Measurements from ENCODE around the gene ARRDC5. TPM values are rescaled to one million over a fixed set of nuclear protein-coding genes. Genes with fewer than 3 reads are reported as not detected.
"Not testable (repeated sequence)": the region's sequence is repeated elsewhere in the genome, so short reads cannot be mapped to it uniquely, and the experiment has no call there.

ARRDC5 gene
- polyA plus RNA-seq, 1 of the 3 experiments (the other 2 are of a cell fraction) = not detected

- H3K4me1 ChIP-seq (ENCODE audit: control insufficient read depth in 1 of 2, insufficient read depth in 2 of 2, low read depth in 1 of 2, low read length in 1 of 2); DNase-seq; H3K9me3 ChIP-seq; H3K79me2 ChIP-seq (ENCODE audit: insufficient read depth); H3K4me3 ChIP-seq (ENCODE audit: low read depth in 2 of 2, low read length in 1 of 2); POLR2A ChIA-PET; H3K36me3 ChIP-seq (replicated peaks in 1 of 2; ENCODE audit: control insufficient read depth in 1 of 2, insufficient read depth in 2 of 2, low read length in 1 of 2); H4K20me1 ChIP-seq (ENCODE audit: insufficient read depth); H3K27me3 ChIP-seq (ENCODE audit: insufficient read depth); H2AFZ ChIP-seq (ENCODE audit: low read depth); H3K4me2 ChIP-seq; H3K9ac ChIP-seq; H3K27ac ChIP-seq (ENCODE audit: low read depth in 2 of 2, low read length in 1 of 2); H3F3A ChIP-seq (replicated peaks; ENCODE audit: insufficient read depth); H3K9me2 ChIP-seq: not testable (repeated sequence)
- WGBS (ENCODE audit: low lambda C conversion rate) = 89% methylated on average over 11 of the region's 11 CpGs
- CTCF ChIA-PET = interaction anchor here (1.0 to 1.5 kb wide), 2 partner anchors 41 to 138 kb away, joined by 3 read pairs; no protein-coding TSS in a partner anchor
Measured at GRCh38 chr19:4892962-4893361, 9.7 kb downstream of the ARRDC5 start.

- Histone ChIP-seq H3K79me2 (ENCODE audit: insufficient read depth) (no peaks in the 10 kb centered on the region), H3K4me1 (ENCODE audit: control insufficient read depth in 1 of 2, insufficient read depth in 2 of 2, low read depth in 1 of 2, low read length in 1 of 2) (no peaks in the 10 kb centered on the region), H3K4me3 (ENCODE audit: low read depth in 2 of 2, low read length in 1 of 2) (no peak overlapping the region), H3K9me3 (no peaks in the 10 kb centered on the region), H4K20me1 (ENCODE audit: insufficient read depth) (no peaks in the 10 kb centered on the region), H3K4me2 (no peak overlapping the region), H3K9me2 (no peaks in the 10 kb centered on the region), H3K36me3 (replicated peaks in 1 of 2; ENCODE audit: control insufficient read depth in 1 of 2, insufficient read depth in 2 of 2, low read length in 1 of 2) (no peaks in the 10 kb centered on the region), H3K9ac (no peak overlapping the region), H3K27me3 (ENCODE audit: insufficient read depth) (no peaks in the 10 kb centered on the region), H3K27ac (ENCODE audit: low read depth in 2 of 2, low read length in 1 of 2) (no peak overlapping the region), H3F3A (replicated peaks; ENCODE audit: insufficient read depth) (no peaks in the 10 kb centered on the region), H2AFZ (ENCODE audit: low read depth) (no peak overlapping the region)
- POLR2A ChIA-PET = no interaction called here
- CTCF ChIA-PET = interaction anchor here (0.7 to 1.4 kb wide), 2 partner anchors 18 to 21 kb away, joined by 4 to 5 read pairs; no protein-coding TSS in a partner anchor
- DNase-seq = no peak
- 94% methylated on average over 12 of the region's 22 CpGs for WGBS (ENCODE audit: low lambda C conversion rate)
- TF ChIP-seq FOXM1 (IDR thresholded peaks at IDR 0.05; ENCODE audit: low read depth) = no peak
Measured at GRCh38 chr19:4891066-4891465, 11.6 kb downstream of the ARRDC5 start.

GRCh38 chr19:4889034-4889815 is 13.5 kb downstream of the ARRDC5 start:
- Histone ChIP-seq H3K9me3 (no peaks in the 10 kb centered on the region), H4K20me1 (ENCODE audit: insufficient read depth) (no peaks in the 10 kb centered on the region), H3K36me3 (replicated peaks in 1 of 2; ENCODE audit: control insufficient read depth in 1 of 2, insufficient read depth in 2 of 2, low read length in 1 of 2) (no peaks in the 10 kb centered on the region), H3K79me2 (ENCODE audit: insufficient read depth) (no peaks in the 10 kb centered on the region), H3K4me2 (no peak overlapping the region), H3F3A (replicated peaks; ENCODE audit: insufficient read depth) (no peaks in the 10 kb centered on the region), H3K9ac (no peak overlapping the region), H3K9me2 (no peaks in the 10 kb centered on the region), H3K4me3 (ENCODE audit: low read depth in 2 of 2, low read length in 1 of 2) (no peak overlapping the region), H2AFZ (ENCODE audit: low read depth) (no peak overlapping the region), H3K27ac (ENCODE audit: low read depth in 2 of 2, low read length in 1 of 2) (no peak overlapping the region), H3K27me3 (ENCODE audit: insufficient read depth) (no peaks in the 10 kb centered on the region), H3K4me1 (ENCODE audit: control insufficient read depth in 1 of 2, insufficient read depth in 2 of 2, low read depth in 1 of 2, low read length in 1 of 2) (no peaks in the 10 kb centered on the region)
- 83% methylated on average over 14 of the region's 14 CpGs for WGBS (ENCODE audit: low lambda C conversion rate)
- ChIA-PET CTCF (interaction anchor here (1.4 to 1.5 kb wide), 2 partner anchors 17 to 22 kb away, joined by 4 to 5 read pairs; no protein-coding TSS in a partner anchor), POLR2A (no interaction called here)
- DNase-seq = no peak
- TF ChIP-seq PBX3 (IDR thresholded peaks at IDR 0.05) (no peak), MAX (IDR thresholded peaks at IDR 0.05; ENCODE audit: low read depth) (no peak), RFX5 (IDR thresholded peaks at IDR 0.05; ENCODE audit: low read length) (no peak), RXRA (IDR thresholded peaks at IDR 0.05; ENCODE audit: borderline replicate concordance, low read depth) (no peak), YY1 (IDR thresholded peaks at IDR 0.05; ENCODE audit: low read depth) (no peak), FOXM1 (IDR thresholded peaks at IDR 0.05; ENCODE audit: low read depth) (no peak), USF1 (IDR thresholded peaks at IDR 0.05; ENCODE audit: borderline replicate concordance, low read depth) (no peak), FOXJ3 (CRISPR knock-in tag; IDR thresholded peaks at IDR 0.05) (no peak), TEAD4 (IDR thresholded peaks at IDR 0.05; ENCODE audit: borderline replicate concordance, insufficient read depth) (no peak), USF2 (IDR thresholded peaks at IDR 0.05; ENCODE audit: borderline replicate concordance, low read depth, low read length) (no peak), IRF3 (IDR thresholded peaks at IDR 0.05; ENCODE audit: low read depth, low read length) (no peak), ZBTB33 (IDR thresholded peaks at IDR 0.05; ENCODE audit: borderline replicate concordance, low read depth) (no peak)

Measured in SK-N-SH (cell line).